ENCODE data around the gene WNT4.

The WNT4 gene

DNA sequence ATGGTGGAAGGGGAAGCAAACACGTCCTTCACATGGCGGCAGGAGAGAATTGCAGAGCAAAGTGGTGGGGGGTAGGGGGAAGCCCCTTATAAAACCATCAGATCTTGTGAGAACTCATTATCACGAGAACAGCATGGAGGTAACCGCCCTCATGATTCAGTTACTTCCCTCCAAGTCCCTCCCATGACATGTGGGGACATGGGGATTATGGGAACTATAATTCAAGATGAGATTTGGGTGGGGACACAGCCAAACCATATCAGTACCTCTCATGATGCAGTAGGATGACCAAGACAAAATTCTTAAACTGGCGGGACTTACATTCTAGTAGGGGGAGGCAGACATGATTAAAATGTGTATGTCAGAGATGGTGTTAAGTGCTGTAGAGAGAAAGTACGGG, 38.8 kb downstream of the WNT4 start:
- TF ChIP-seq EZH2 (IDR thresholded peaks at IDR 0.05; ENCODE audit: borderline replicate concordance, low read length), result no peak
- TF ChIP-seq, protein P1, sequence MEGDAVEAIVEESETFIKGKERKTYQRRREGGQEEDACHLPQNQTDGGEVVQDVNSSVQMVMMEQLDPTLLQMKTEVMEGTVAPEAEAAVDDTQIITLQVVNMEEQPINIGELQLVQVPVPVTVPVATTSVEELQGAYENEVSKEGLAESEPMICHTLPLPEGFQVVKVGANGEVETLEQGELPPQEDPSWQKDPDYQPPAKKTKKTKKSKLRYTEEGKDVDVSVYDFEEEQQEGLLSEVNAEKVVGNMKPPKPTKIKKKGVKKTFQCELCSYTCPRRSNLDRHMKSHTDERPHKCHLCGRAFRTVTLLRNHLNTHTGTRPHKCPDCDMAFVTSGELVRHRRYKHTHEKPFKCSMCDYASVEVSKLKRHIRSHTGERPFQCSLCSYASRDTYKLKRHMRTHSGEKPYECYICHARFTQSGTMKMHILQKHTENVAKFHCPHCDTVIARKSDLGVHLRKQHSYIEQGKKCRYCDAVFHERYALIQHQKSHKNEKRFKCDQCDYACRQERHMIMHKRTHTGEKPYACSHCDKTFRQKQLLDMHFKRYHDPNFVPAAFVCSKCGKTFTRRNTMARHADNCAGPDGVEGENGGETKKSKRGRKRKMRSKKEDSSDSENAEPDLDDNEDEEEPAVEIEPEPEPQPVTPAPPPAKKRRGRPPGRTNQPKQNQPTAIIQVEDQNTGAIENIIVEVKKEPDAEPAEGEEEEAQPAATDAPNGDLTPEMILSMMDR (IDR thresholded peaks at IDR 0.05; ENCODE audit: low read length), result no peak
- Histone ChIP-seq H3K27me3 (ENCODE audit: insufficient read depth, low read length) (no peaks in the 10 kb centered on the region), H3K27ac (ENCODE audit: low read depth, low read length, poor library complexity, severe bottlenecking) (no peak overlapping the region), H3K79me2 (ENCODE audit: insufficient read depth, low read length) (no peaks in the 10 kb centered on the region), H3K9ac (ENCODE audit: low read length) (no peak overlapping the region), H4K20me1 (ENCODE audit: insufficient read depth, low read length) (no peaks in the 10 kb centered on the region), H3K4me2 (ENCODE audit: low read length) (no peak overlapping the region), H3K4me1 (ENCODE audit: insufficient read depth, low read length, severe bottlenecking) (no peaks in the 10 kb centered on the region), H3K9me3 (ENCODE audit: low read length) (no peaks in the 10 kb centered on the region), H3K9me2 (ENCODE audit: low read depth, low read length) (no peaks in the 10 kb centered on the region), H3K4me3 (ENCODE audit: low read depth, low read length, poor library complexity, severe bottlenecking) (no peak overlapping the region), H3F3A (ENCODE audit: insufficient read depth, low read length) (0 out of 2 replicates have a peak, but pooled peaks cover 5% of the 10 kb centered on the region), H2AFZ (ENCODE audit: low read length) (no peak overlapping the region), H3K36me3 (ENCODE audit: insufficient read depth, low read length) (peaks cover 36% of the 10 kb centered on the region; the same call in 1 of the 2 replicates)

DNA sequence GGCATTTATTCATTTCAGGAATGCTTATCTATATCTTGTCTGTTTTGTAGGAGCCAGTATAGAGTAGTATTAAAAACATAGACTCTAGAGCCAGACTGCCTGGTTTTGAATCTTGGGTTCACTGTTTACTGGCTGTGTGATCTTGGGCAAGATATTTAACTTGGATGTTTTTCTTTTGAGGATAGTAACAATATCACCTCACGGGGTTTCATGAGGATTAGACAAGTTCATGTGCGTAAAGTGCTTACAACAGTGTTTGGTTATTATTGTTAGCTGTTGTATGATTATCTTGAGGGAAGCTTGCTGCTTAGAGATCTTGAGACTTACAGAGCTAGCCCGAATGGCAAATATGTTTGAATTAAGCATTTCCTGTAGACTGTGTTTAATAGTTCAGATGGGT, 40.2 kb downstream of the WNT4 start:
- H3F3A ChIP-seq (ENCODE audit: insufficient read depth, low read length), result 0 out of 2 replicates have a peak, but pooled peaks cover 5% of the 10 kb centered on the region
- no peaks in the 10 kb centered on the region for H3K27me3 ChIP-seq (ENCODE audit: insufficient read depth, low read length)
- no peaks in the 10 kb centered on the region for H3K4me1 ChIP-seq (ENCODE audit: insufficient read depth, low read length, severe bottlenecking)
- no peaks in the 10 kb centered on the region for H3K9me3 ChIP-seq (ENCODE audit: low read length)
- H3K27ac ChIP-seq (ENCODE audit: low read depth, low read length, poor library complexity, severe bottlenecking), result no peak overlapping the region
- H3K9ac ChIP-seq (ENCODE audit: low read length), result no peak overlapping the region
- no peak overlapping the region for H3K4me2 ChIP-seq (ENCODE audit: low read length)
- no peaks in the 10 kb centered on the region for H3K9me2 ChIP-seq (ENCODE audit: low read depth, low read length)
- no peak overlapping the region for H3K4me3 ChIP-seq (ENCODE audit: low read depth, low read length, poor library complexity, severe bottlenecking)
- H4K20me1 ChIP-seq (ENCODE audit: insufficient read depth, low read length), result no peaks in the 10 kb centered on the region
- no peak for TF ChIP-seq EZH2 (IDR thresholded peaks at IDR 0.05; ENCODE audit: borderline replicate concordance, low read length)
- TF ChIP-seq, protein P1 (IDR thresholded peaks at IDR 0.05; ENCODE audit: low read length), result no peak
- peaks cover 37% of the 10 kb centered on the region for H3K36me3 ChIP-seq (ENCODE audit: insufficient read depth, low read length)
- H2AFZ ChIP-seq (ENCODE audit: low read length), result no peak overlapping the region
- no peaks in the 10 kb centered on the region for H3K79me2 ChIP-seq (ENCODE audit: insufficient read depth, low read length)

DNA sequence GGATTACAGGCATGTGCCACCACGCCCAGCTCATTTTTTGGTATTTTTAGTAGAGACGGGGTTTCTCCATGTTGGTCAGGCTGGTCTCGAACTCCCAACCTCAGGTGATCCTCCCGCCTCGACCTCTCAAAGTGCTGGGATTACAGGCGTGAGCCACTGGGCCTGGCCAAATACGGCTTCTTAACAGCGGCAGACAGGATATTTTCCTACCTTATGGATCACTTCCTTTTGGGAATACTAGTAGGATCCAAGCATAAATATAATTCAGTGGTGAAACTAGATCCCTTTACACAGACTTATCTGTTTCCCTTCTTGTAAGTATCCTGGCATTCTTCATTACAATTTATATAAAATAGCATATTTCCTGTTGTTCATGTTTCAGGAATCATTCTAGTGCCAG, 40.9 kb downstream of the WNT4 start:
- H3K79me2 ChIP-seq (ENCODE audit: insufficient read depth, low read length), result no peaks in the 10 kb centered on the region
- no peak overlapping the region for H2AFZ ChIP-seq (ENCODE audit: low read length)
- no peaks in the 10 kb centered on the region for H3K4me1 ChIP-seq (ENCODE audit: insufficient read depth, low read length, severe bottlenecking)
- H3K4me3 ChIP-seq (ENCODE audit: low read depth, low read length, poor library complexity, severe bottlenecking), result no peak overlapping the region
- H3K27me3 ChIP-seq (ENCODE audit: insufficient read depth, low read length), result no peaks in the 10 kb centered on the region
- H3K36me3 ChIP-seq (ENCODE audit: insufficient read depth, low read length), result peaks cover 43% of the 10 kb centered on the region
- H3K9ac ChIP-seq (ENCODE audit: low read length), result no peak overlapping the region
- no peaks in the 10 kb centered on the region for H3K9me2 ChIP-seq (ENCODE audit: low read depth, low read length)
- TF ChIP-seq, protein P1 (IDR thresholded peaks at IDR 0.05; ENCODE audit: low read length), result no peak
- TF ChIP-seq EZH2 (IDR thresholded peaks at IDR 0.05; ENCODE audit: borderline replicate concordance, low read length), result no peak
- H3K9me3 ChIP-seq (ENCODE audit: low read length), result no peaks in the 10 kb centered on the region
- H3K4me2 ChIP-seq (ENCODE audit: low read length), result no peak overlapping the region
- H4K20me1 ChIP-seq (ENCODE audit: insufficient read depth, low read length), result no peaks in the 10 kb centered on the region
- no peak overlapping the region for H3K27ac ChIP-seq (ENCODE audit: low read depth, low read length, poor library complexity, severe bottlenecking)
- 0 out of 2 replicates have a peak, but pooled peaks cover 5% of the 10 kb centered on the region for H3F3A ChIP-seq (ENCODE audit: insufficient read depth, low read length)

Measured in OCI-LY1 (cell line).